DOHH2 (cell line): ENCODE data around the gene BFSP1.

Experiments used
- H3F3A ChIP-seq: fragments of 200-600 bp; sonication (generic), shearing (Covaris generic); 2 replicates; pipeline ENCODE4 v1.6.0; 2016; ENCODE audit warnings: antibody characterized with exemption, mild to moderate bottlenecking; ENCODE audit not compliant: control insufficient read depth, insufficient read depth
- H3K27ac ChIP-seq: fragments of 200-600 bp; sonication (generic); 2 replicates; pipeline ENCODE4 v1.5.1; 2014; ENCODE audit warnings: low read depth, mild to moderate bottlenecking, low read length, moderate library complexity
- H3K27me3 ChIP-seq: fragments of 200-600 bp; sonication (generic); 2 replicates; pipeline ENCODE4 v1.6.1; 2014; ENCODE audit warnings: mild to moderate bottlenecking, low read length, mixed read lengths; ENCODE audit not compliant: control insufficient read depth
- H3K36me3 ChIP-seq: fragments of 200-600 bp; sonication (generic); 2 replicates; pipeline ENCODE4 v1.6.1; 2014; ENCODE audit warnings: mild to moderate bottlenecking, low read length, moderate library complexity, mixed read lengths; ENCODE audit not compliant: control insufficient read depth
- H3K4me1 ChIP-seq: fragments of 200-600 bp; sonication (generic); 2 replicates; pipeline ENCODE4 v1.6.1; 2014; ENCODE audit warnings: mild to moderate bottlenecking, low read length, mixed read lengths; ENCODE audit not compliant: control insufficient read depth
- H3K4me2 ChIP-seq: fragments of 200-600 bp; sonication (generic); 2 replicates; pipeline ENCODE4 v1.6.0; 2014; ENCODE audit warnings: mild to moderate bottlenecking, low read length, moderate library complexity
- H3K4me3 ChIP-seq: fragments of 200-600 bp; sonication (generic); 2 replicates; pipeline ENCODE4 v1.5.1; 2014; ENCODE audit warnings: mild to moderate bottlenecking, low read length, mixed read lengths
- H3K79me2 ChIP-seq: fragments of 200-600 bp; sonication (generic); 2 replicates; pipeline ENCODE4 v1.6.1; 2014; ENCODE audit warnings: mild to moderate bottlenecking, low read length, mixed read lengths; ENCODE audit not compliant: control insufficient read depth
- H3K9me2 ChIP-seq: fragments of 200-600 bp; sonication (generic); replicated peaks from 2 replicates; pipeline ENCODE4 v1.6.1; 2014; ENCODE audit warnings: mild to moderate bottlenecking, low read length, mixed read lengths; ENCODE audit not compliant: control insufficient read depth
- H3K9me3 ChIP-seq: fragments of 200-600 bp; sonication (generic); 2 replicates; pipeline ENCODE4 v1.6.1; 2014; ENCODE audit warnings: antibody characterized with exemption, low read length, mixed read lengths; ENCODE audit not compliant: control insufficient read depth, insufficient read depth
- H4K20me1 ChIP-seq: fragments of 200-600 bp; sonication (generic); 2 replicates; pipeline ENCODE4 v1.6.0; 2014; ENCODE audit warnings: low read depth, mild to moderate bottlenecking, antibody characterized with exemption, low read length, moderate library complexity; ENCODE audit not compliant: control insufficient read depth, insufficient read depth
- CTCF ChIP-seq: fragments of 200-600 bp; sonication (generic); IDR thresholded peaks from one replicate; pipeline ENCODE4 v1.5.1; 2014; ENCODE audit warnings: antibody characterized with exemption, mild to moderate bottlenecking, low read depth, low read length; ENCODE audit not compliant: poor library complexity, severe bottlenecking
- EZH2phosphoT487 ChIP-seq: fragments of 200-600 bp; sonication (generic); IDR thresholded peaks from 2 replicates; pipeline ENCODE4 v1.6.1; 2017; ENCODE audit warnings: borderline replicate concordance, mild to moderate bottlenecking, antibody characterized with exemption, low read length, moderate library complexity, mixed read lengths

BFSP1 gene

GRCh38 chr20:17502105-17502504 is 29.1 kb downstream of the BFSP1 start:
- no peaks in the 10 kb centered on the region for H3F3A ChIP-seq
- no peaks in the 10 kb centered on the region for H3K9me3 ChIP-seq
- H4K20me1 ChIP-seq: no peaks in the 10 kb centered on the region
- no peaks in the 10 kb centered on the region for H3K36me3 ChIP-seq
- no peak overlapping the region for H3K4me3 ChIP-seq
- H3K79me2 ChIP-seq: no peaks in the 10 kb centered on the region
- peaks cover 16% of the 10 kb centered on the region for H3K4me1 ChIP-seq
- H3K9me2 ChIP-seq: no peaks in the 10 kb centered on the region
- no peak overlapping the region for H3K4me2 ChIP-seq
- TF ChIP-seq CTCF (no peak), EZH2phosphoT487 (no peak)
- H3K27ac ChIP-seq: no peak overlapping the region
- H3K27me3 ChIP-seq: no peaks in the 10 kb centered on the region

GRCh38 chr20:17501701-17502100 is 29.5 kb downstream of the BFSP1 start:
- Histone ChIP-seq H3K36me3 (no peaks in the 10 kb centered on the region), H3K4me1 (peaks cover 16% of the 10 kb centered on the region), H3F3A (no peaks in the 10 kb centered on the region), H3K9me2 (no peaks in the 10 kb centered on the region), H3K79me2 (no peaks in the 10 kb centered on the region), H3K4me2 (no peak overlapping the region), H4K20me1 (no peaks in the 10 kb centered on the region), H3K27ac (no peak overlapping the region), H3K27me3 (no peaks in the 10 kb centered on the region), H3K9me3 (no peaks in the 10 kb centered on the region), H3K4me3 (no peak overlapping the region)
- TF ChIP-seq EZH2phosphoT487 (no peak), CTCF (no peak)

- Histone ChIP-seq H3K27ac (no peak overlapping the region), H3K4me3 (no peak overlapping the region), H3K4me1 (peaks cover 16% of the 10 kb centered on the region), H4K20me1 (no peaks in the 10 kb centered on the region), H3K9me3 (no peaks in the 10 kb centered on the region), H3K27me3 (0 out of 2 replicates have a peak, but pooled peaks cover 3% of the 10 kb centered on the region), H3F3A (no peaks in the 10 kb centered on the region), H3K79me2 (no peaks in the 10 kb centered on the region), H3K9me2 (no peaks in the 10 kb centered on the region), H3K4me2 (no peak overlapping the region), H3K36me3 (no peaks in the 10 kb centered on the region)
- TF ChIP-seq CTCF: no peak
- no peak for TF ChIP-seq EZH2phosphoT487
These were observed 30.4 kb downstream of the BFSP1 start for GRCh38 chr20:17500826-17501225.

GRCh38 chr20:17500271-17500670 is 30.9 kb downstream of the BFSP1 start:
- no peak overlapping the region for H3K4me3 ChIP-seq
- TF ChIP-seq CTCF (no peak), EZH2phosphoT487 (no peak)
- 0 out of 2 replicates have a peak, but pooled peaks cover 6% of the 10 kb centered on the region for H3K27me3 ChIP-seq
- H3K36me3 ChIP-seq: no peaks in the 10 kb centered on the region
- no peaks in the 10 kb centered on the region for H3K79me2 ChIP-seq
- H3K9me2 ChIP-seq: no peaks in the 10 kb centered on the region
- no peak overlapping the region for H3K4me2 ChIP-seq
- H3F3A ChIP-seq: no peaks in the 10 kb centered on the region
- no peaks in the 10 kb centered on the region for H3K9me3 ChIP-seq
- no peak overlapping the region for H3K27ac ChIP-seq
- no peaks in the 10 kb centered on the region for H4K20me1 ChIP-seq
- peaks cover 10% of the 10 kb centered on the region for H3K4me1 ChIP-seq
